D721Med (cell line): ENCODE results near the gene WIZ.

Source experiments
- DNase-seq: peaks from one replicate; pipeline ENCODE4 v3.0.0; 2011; ENCODE audit warnings: low spot score; ENCODE audit not compliant: insufficient read length
- FAIRE-seq: peaks from 2 replicates; lab custom pipeline; 2011; peaks lifted over from hg19 to GRCh38; lab: Jason Lieb, UNC
- CTCF ChIP-seq: IDR thresholded peaks from 2 replicates; pipeline ENCODE4 v1.5.1; 2012; ENCODE audit warnings: mild to moderate bottlenecking, control low read depth; ENCODE audit not compliant: insufficient read depth; ENCODE audit errors: missing control alignments

WIZ gene

DNA sequence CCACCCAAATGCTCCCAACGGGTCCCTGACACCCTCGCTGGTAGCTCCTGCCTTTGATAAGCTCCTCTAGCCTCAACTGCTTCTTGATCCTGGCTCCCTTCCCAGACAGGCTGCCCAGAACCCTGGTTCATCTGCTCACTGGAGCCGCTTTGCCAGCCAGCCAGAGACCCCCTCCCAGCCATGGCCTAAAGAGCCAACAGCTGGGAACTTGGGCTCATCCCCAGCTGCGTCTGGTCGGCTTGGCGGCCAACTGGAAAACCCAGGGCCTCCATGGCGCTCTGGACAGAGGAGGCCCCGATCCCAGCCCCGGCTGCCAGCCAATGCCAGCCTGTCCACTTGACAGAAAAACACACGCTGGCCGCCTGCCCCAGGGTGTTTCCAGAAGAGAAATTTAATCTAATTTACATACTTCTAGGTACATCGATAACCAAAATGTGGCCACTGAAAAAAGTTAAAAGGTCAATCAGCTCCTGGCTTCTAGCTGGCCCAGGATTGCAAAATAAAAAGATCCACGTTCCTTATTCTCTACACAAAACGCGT, 28.0 kb downstream of the WIZ start:
- no peak for TF ChIP-seq CTCF
- no peak for DNase-seq
- FAIRE-seq = no peak

DNA sequence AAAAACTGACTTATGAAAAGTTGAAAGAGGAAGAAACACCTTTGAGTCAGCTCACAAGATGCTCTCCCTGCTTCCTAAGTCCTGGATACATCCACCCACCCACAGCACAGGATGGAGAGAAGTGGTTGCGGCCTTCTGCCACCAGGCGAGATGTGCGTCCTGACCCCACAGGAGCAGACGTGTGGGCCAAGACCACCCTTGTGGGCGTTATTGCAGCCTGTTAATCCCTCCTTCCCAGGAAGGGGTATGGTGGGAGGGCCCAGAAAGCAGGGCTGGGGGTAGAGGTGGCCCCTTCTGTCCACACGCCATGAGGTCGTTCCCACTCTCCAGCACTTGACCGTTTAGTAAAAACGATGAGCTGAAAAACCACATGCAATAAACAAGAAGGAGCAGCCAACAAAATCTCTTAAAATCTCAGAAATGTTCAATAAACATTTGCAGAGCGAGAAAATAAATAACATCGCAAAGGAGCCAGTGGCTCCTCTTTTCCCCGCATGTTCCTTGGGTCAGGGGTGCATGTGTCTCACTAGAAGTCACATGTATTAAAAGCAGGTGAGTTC, 28.5 kb downstream of the WIZ start:
- FAIRE-seq (no peak), DNase-seq (no peak)
- TF ChIP-seq CTCF = no peak

GRCh38 chr19:15419413-15420025, 30.2 kb downstream of the WIZ start:
- FAIRE-seq = no peak
- no peak for TF ChIP-seq CTCF
- DNase-seq = no peak

- peak; percentile 47 for TF ChIP-seq CTCF
- DNase-seq = peak; percentile 95
- no peak for FAIRE-seq
These were observed 31.0 kb downstream of the WIZ start, which contains the start of gene AKAP8L for GRCh38 chr19:15418579-15419412. Gene AKAP8L (minus strand): TSS chr19:15418988. CDS start chr19:15418923, 65 bp downstream.

GRCh38 chr19:15418231-15418578, 31.6 kb downstream of the WIZ start:
- TF ChIP-seq CTCF = no peak
- DNase-seq (no peak), FAIRE-seq (no peak)

GRCh38 chr19:15417699-15418098, 32.1 kb downstream of the WIZ start:
- TF ChIP-seq CTCF = no peak
- no peak for FAIRE-seq
- DNase-seq = no peak
